ENCODE data around the gene REEP1. TPM values are rescaled to one million over a fixed set of nuclear protein-coding genes. Genes with fewer than 3 reads are reported as not detected.
"Not testable (repeated sequence)": the region's sequence is repeated elsewhere in the genome, so short reads cannot be mapped to it uniquely, and the experiment has no call there.

Gene REEP1
- total RNA-seq, 1 donor from 2014 or later = 14.5 TPM

- DNase-seq (ENCODE audit: low read depth in 2 of 2) = not testable (repeated sequence)
Observed at GRCh38 chr2:86245222-86245621, 92.2 kb downstream of the REEP1 start.

DNA sequence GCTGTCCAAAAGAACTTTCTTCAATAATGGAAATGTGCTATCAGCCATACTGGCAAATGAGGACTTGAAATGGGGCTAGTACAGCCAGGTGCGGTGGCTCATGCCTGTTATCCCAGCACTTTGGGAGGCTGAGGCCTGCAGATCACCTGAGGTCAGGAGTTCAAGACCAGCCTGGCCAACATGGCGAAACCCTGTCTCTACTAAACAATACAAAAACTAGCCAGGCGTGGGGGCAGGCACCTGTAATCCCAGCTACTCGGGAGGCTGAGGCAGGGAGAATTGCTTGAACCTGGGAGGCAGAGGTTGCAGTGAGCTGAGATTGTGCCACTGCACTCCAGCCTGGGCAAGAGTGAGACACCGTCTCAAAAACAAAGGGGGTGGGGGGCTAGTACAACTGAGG, 92.6 kb downstream of the REEP1 start:
- not testable (repeated sequence) for DNase-seq (ENCODE audit: low read depth in 2 of 2)

DNA sequence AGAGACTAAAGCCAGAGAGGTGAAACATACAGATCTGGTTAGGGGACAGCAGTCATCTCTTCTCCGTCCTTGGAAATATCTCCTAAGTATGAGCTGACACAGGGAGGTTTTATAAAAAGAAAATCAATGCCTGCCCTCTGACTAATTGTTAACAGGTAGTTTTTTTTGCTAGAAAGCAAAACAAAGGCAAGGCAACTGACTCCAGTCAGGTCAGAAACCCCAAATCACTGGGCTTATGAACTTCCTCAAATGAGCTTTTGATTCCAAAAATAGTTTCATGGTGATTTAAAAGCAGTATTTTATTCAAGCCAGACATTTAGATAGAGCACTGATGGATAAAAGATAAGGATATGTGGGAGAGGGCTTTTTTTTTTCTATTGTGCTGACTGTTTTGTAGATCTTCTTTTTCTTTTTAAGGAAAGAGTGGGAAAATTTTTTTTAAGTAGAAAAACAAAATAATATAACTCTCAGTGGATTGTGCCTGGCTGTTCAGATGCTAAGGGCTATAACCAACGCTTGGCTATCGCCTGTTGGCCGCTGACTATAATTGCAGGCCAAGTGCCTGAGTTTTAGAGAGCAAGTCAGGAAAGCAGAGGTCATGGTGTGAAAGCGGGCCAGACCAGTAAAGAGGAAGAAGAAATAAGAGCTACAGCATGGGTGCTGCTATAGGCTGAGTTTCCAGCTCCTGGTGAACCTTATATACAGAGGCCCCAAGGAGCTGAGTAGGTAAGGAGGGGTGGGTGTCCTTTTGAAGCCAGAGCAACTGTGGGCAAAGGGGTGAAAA, 93.3 kb downstream of the REEP1 start:
- DNase-seq (ENCODE audit: low read depth in 2 of 2) = peak in 1 of 2 donors; percentile 61

GRCh38 chr2:86243272-86243671, 94.2 kb downstream of the REEP1 start:
- DNase-seq (ENCODE audit: low read depth in 2 of 2) = no peak

GRCh38 chr2:86241611-86242010, 95.8 kb downstream of the REEP1 start:
- no peak for DNase-seq (ENCODE audit: low read depth in 2 of 2)

- no peak for DNase-seq (ENCODE audit: low read depth in 2 of 2)
Observed at GRCh38 chr2:86240251-86240650, 97.2 kb downstream of the REEP1 start.

DNA sequence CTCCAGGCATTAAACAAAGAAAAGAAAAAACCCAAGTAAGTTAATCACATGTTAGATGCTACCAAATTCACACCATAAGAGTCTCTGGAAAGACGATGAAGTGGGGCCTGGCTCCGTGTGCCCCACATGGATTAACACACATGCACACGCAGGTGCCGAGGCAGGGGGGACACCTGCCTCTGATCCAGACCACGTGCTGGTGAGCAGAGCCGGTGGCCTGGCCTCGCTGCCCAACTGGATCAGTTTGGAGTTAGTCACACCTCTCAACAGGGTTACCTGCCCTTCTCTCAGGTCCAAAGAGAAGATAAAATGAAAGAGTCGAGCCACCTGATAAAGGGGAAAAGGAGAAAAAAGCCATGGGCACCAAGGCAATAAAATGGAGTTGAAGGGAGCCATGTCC, 97.7 kb downstream of the REEP1 start:
- DNase-seq (ENCODE audit: low read depth in 2 of 2) = no peak

DNA sequence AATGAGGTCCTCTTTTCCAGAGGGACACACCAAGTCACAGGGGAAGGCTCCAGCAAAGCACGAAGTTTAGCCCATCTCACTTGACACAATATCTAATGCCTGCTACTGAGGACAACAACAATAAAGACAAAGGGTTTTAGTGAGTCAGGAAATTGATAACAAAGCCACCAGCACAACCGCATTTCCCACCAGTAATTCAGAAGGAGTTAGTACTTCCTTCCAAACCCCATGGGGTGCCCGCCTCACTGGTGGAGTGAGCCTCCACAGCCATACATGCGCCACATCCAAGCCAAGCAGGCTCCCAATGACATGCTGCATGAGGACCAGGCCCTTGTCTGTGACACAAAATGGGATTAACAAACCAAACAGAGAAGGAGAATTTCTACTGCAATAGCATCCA, 98.1 kb downstream of the REEP1 start:
- no peak for DNase-seq (ENCODE audit: low read depth in 2 of 2)

- no peak for DNase-seq (ENCODE audit: low read depth in 2 of 2)
Observed at GRCh38 chr2:86238354-86238753, 99.1 kb downstream of the REEP1 start.

DNA sequence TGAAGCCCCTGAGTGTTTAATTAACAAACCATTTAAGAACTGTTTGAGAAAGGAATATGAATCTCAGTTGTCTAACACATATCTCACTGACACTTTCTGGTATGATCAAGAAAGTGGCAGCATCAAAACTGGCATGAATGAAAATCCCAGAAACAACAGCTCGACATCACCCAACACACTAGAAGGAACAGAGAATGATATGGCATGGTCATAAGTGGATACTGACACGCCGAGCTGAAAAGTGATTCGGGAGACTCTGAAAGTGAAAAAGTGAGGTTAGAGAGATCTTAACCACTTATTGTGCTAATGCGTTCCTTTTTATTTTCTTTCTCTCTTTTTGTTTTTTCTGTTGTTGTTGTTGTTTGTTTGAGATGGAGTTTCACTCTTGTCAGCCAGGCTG, 100.3 kb downstream of the REEP1 start:
- no peak for DNase-seq (ENCODE audit: low read depth in 2 of 2)

- DNase-seq (ENCODE audit: low read depth in 2 of 2) = no peak
Observed at GRCh38 chr2:86235196-86235980, 102.0 kb downstream of the REEP1 start.

- DNase-seq (ENCODE audit: low read depth in 2 of 2) = no peak
Observed at GRCh38 chr2:86234563-86235131, 102.8 kb downstream of the REEP1 start.

DNA sequence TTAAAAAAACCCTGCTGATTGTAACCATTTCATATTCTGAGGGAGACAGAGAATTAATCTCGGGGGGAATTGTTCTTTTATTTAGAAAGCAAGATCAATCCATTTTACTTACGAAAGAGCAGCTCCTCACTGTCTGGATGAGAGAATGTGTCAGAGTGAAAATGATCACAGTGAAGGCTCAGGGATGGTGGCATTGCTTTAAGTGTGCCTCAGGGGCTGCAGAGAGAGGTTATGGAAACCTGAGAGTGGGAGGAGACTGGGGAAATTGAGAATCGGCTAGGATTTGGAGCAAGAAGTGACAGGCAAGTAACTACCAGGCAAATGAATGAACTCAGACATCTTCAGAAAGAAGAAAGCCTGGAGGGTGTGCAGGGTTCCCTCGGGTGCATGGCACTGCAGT, 104.0 kb downstream of the REEP1 start:
- DNase-seq (ENCODE audit: low read depth in 2 of 2) = no peak

GRCh38 chr2:86232910-86233309, 104.5 kb downstream of the REEP1 start:
- no peak for DNase-seq (ENCODE audit: low read depth in 2 of 2)

GRCh38 chr2:86232373-86232784, 105.0 kb downstream of the REEP1 start:
- no peak for DNase-seq (ENCODE audit: low read depth in 2 of 2)

DNA sequence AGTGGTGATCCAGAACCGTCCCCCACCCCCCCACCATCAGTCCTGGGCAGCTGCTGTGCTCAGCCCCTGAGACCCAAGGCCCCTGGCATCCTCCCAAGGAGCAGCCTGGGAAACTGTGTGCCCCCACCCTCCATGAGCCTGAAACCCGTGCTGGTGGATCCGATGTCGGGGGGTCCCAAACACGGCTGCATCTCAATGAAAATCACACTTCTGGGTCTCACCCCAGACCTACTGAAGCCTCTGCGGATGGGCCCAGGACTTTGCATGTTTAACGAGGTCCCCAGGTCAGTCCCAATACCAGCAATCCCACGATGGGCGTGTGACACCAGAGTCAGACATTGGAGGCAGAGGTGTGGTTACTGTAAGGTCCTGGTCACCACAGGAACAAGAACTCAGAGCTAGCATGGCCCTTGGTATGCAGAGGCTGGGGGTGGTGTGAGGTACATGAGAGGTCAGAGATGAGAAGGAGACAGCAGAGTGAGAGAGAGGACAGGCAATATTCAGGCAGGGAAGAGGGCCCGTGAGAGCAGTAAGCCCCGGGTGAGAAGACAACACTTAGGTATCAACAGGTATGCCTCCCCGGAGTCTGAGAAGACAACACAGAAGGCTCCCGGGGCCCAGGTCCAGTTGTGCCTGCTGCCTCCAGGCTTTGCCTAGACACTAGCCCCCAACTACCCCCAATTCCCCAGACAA, 105.6 kb downstream of the REEP1 start:
- DNase-seq (ENCODE audit: low read depth in 2 of 2) = no peak

DNA sequence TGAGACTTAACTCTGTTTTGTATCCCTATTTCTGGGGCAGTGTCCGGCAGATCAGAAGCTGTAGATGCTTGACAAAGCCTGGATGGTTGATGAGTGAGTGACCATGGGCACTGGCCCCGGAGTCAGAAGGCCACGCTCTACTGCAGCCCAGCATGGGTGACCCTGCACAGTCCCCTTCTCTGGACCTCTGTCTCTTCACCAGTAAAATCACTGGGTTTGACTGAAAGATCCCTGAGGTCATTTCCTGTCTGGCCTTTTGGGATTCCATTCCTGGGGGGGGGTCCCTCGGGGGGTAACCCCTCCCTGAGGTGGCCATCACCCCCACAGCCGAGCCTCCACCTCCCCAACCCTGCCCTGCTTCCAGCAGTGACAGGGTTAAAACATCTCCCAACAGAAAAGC, 106.5 kb downstream of the REEP1 start:
- DNase-seq (ENCODE audit: low read depth in 2 of 2) = no peak

DNA sequence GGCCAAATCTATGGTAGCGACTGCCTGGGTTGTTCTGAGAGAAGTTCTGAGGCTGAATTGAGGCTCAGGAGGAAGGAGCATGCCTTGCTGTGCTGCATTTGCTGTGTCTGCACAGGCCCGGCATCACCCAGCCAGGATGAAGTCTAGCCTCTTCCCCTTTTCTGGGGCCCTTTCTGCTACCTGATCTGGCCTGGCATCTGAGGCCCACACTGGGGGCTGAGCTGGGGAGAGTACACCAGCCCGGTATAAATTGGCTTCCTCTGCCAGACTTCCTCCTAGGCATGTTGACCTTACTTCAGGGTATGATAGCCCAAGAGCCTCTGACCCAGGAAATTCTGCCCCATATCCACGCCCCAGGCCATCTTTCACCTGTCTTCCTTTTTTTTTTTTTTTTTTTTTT, 108.2 kb downstream of the REEP1 start:
- DNase-seq (ENCODE audit: low read depth in 2 of 2) = no peak

GRCh38 chr2:86228574-86228973, 108.9 kb downstream of the REEP1 start:
- DNase-seq (ENCODE audit: low read depth in 2 of 2) = not testable (repeated sequence)

DNA sequence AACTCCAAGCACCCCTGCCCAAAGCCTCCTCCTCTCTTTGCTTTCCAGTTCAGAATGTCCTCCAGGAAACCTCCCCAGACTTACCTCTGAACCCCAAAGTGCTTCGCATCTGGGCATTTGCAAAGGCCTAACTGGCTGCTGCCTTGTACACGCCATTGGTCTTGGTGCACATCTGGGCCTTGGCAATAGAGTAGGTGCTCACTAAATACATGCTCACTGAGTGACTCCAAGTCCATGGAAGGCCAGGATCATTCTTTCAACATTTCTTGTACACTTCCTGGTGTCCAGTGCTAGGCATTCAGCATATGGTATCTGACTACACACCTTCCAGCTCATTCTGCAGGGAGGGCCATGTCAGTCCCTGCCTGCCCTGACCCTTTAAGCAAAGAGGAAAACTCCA, 109.7 kb downstream of the REEP1 start:
- DNase-seq (ENCODE audit: low read depth in 2 of 2) = no peak

DNA sequence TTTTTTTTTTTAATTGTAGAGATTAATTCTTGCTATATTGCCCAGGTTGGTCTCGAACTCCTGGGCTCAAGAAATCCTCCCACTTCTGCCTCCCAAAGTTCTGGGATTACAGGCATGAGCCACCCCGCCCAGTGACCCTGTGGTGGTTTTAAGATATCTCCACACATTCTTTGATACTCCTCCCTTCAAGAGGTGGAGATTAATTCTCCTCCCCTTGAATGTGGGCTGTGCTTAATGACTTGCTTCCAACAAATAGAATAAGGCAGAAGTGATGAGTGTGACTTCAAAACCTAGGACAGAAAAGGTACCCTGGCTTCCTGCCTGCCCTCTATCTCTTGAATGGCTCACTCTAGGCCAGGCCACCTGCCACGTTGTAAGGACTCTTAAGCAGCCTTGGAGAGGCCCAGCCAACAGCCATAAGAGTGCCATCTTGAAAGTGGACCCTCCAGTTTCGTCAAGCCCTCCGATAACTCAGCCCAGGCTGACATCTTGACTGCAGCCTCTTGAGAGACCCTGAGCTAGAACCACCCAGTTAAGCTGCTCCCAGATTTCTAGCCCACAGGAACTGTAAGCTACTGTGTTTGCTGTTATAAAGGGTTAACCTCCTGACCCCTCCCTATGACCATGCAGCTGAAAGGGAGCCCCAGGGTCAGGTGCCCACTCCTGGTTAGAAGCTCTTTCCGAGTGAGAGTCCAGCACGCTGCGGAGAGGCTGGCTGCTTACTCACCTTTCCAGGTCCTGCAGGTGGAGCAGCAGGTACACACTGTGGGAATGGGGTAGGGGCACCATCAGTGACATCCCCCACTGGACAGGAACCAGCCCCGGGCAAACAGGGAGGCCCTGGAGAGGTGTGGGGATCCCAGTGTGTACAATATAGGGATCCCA, 110.5 kb downstream of the REEP1 start:
- no peak for DNase-seq (ENCODE audit: low read depth in 2 of 2)
